SH-SY5Y (cell line): ENCODE results near the gene ST8SIA5.

ENCODE experiments used
- GATA2 ChIP-seq: IDR thresholded peaks from 2 replicates; pipeline ENCODE4 v1.6.1; 2011; ENCODE audit warnings: mild to moderate bottlenecking, low read depth, low read length
- GATA3 ChIP-seq: IDR thresholded peaks from 2 replicates; pipeline ENCODE4 v1.6.1; 2011; ENCODE audit warnings: low read depth, mild to moderate bottlenecking, low read length, moderate library complexity

The ST8SIA5 gene

GRCh38 chr18:46711444-46711863 is 45.4 kb downstream of the ST8SIA5 start:
- TF ChIP-seq GATA2 (no peak), GATA3 (no peak)

DNA sequence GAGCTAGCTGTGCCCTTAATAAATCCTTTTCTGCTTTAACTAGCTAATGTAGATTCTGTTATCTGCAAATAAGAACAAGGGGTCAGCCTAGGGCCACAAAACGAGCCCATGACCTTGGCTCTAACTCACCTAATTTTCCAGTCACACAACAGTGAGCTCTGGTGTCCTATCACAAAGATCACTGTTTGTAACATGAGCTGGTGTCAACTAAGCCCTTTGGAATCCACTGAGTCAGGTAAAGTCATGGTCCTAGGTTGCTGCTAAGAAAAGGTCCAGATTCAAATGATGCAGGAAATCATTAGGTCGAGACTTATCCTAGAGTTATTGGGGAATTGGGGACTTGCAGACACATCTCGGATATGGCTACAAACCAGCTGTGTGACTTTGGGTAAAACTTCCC is 49.9 kb downstream of the ST8SIA5 start:
- TF ChIP-seq GATA3 (no peak), GATA2 (no peak)

- TF ChIP-seq GATA2 (no peak), GATA3 (no peak)
Observed at GRCh38 chr18:46705521-46705920, 51.3 kb downstream of the ST8SIA5 start.

- no peak for TF ChIP-seq GATA2
Observed at GRCh38 chr18:46704816-46705215, 52.0 kb downstream of the ST8SIA5 start.

- TF ChIP-seq GATA3 (no peak), GATA2 (no peak)
Observed at GRCh38 chr18:46704189-46704588, 52.7 kb downstream of the ST8SIA5 start.

DNA sequence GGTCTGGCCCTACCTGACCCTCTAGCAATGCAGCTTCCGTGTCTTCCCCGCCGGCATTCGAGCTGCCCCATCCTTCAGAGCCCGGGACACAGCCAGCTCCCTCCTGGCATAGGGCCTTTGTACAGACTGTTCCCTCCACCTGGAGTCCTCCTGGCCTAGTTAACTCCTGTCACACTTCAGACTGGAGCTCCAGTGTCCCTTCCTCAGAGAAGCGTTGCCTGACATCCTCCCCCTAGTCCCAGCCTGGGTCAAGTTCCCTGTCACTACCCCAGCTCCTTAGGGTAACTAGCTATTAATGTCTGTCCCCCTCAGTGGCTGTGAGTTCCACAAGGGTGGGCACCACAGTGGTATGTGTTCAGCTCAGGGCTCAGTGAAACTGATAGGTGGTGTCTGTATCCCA is 54.4 kb downstream of the ST8SIA5 start:
- TF ChIP-seq GATA2 (no peak), GATA3 (no peak)

DNA sequence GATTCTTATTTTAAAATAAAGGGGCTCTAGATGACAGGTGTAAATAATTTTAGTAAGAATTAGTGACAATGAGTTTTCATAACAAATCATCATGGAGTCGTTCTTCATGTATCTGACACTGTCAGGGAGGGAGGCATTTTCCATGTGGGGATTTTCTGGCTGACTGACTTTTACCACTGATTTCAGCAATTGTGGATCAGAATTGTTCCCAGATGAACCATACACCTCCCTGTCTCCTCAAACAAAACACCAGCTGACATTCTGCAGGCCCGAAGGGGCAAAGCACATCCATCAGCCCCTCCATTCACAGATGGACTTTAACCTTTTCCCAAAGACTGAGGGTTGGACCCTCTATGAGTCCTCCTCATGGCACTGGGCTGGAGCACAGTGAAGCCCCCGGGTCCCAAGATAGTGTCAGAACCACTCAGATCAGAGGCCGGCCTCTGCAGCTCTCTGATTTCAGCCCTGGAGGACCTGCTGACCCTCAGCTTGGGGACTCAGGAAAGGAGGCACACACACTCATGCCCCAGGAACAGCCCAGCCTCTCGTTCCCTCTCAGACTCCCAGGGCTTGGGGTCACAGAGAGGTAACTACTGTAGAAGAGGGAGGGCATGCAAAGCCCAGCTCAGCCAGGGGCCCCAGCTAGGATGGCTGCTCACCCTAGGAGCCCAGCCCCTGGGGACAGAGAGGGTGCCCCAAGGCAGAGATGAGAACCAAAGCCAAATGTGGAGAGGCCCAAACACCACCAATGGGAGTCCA is 56.6 kb downstream of the ST8SIA5 start:
- TF ChIP-seq GATA3 (no peak), GATA2 (no peak)

DNA sequence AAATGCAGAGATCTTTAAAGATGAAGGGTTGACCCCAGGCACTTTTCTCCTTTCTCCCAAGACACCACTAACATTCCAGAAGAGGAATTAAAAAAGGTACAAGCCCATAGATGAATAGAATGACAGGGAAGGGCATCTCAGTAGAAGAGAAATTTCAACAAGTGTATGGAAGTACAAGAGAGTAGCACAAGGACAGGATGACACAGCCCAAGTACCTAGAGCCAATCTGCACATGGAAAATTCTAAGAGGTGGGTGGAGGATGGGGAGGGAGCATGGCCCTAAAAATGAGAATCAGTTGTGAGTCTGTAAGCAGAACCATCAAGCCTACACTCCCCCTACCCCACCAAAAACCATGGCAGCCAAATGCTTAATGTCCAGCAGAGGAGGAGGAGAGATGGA is 60.2 kb downstream of the ST8SIA5 start:
- TF ChIP-seq GATA2 (no peak), GATA3 (no peak)

- TF ChIP-seq GATA3 (no peak), GATA2 (no peak)
Observed at GRCh38 chr18:46696268-46696667, 60.6 kb downstream of the ST8SIA5 start.

DNA sequence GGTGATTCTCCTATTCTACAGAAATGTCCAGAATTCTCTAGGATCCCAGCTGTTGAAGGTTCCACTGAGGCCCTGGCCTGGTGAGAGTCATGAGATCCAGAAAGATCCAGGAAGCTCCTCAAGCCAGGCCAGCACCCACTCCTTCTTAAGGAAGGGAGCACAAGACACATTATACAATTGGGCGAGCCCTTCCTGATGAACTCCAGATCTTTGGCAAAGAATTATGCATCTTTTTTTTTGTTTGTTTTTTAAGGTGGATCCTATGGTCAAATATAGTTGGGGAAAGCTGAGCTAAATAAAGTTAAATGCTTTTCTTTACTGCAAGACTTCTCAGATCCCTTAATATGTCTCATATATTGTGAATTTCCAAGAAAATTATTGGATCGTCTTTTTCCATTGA is 62.9 kb downstream of the ST8SIA5 start:
- TF ChIP-seq GATA2 (no peak), GATA3 (no peak)

- TF ChIP-seq GATA3 (no peak), GATA2 (no peak)
Observed at GRCh38 chr18:46688853-46689525, 67.9 kb downstream of the ST8SIA5 start.

DNA sequence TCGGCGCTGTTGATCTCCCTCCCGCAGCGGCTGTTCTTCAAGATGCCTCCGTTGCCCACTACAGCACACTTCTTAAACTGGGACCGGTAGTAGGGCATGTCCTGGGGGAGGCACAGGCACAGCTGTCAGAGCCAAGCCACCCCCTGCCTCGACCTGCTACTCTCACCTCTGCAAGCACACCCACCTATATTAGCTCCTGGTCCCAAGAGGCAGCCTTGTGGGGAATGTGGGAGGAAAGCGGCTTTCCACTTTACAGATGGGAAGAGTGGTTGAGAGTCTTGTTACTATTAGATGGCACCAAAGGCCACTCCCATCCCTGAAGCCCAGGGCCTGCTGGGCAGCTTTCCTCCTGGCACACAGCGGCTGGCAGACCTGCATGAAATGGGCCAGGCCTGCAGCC is 70.7 kb downstream of the ST8SIA5 start:
- TF ChIP-seq GATA3 (no peak), GATA2 (no peak)

- TF ChIP-seq GATA3: no peak
- no peak for TF ChIP-seq GATA2
Observed at GRCh38 chr18:46683252-46683651, 73.6 kb downstream of the ST8SIA5 start.

DNA sequence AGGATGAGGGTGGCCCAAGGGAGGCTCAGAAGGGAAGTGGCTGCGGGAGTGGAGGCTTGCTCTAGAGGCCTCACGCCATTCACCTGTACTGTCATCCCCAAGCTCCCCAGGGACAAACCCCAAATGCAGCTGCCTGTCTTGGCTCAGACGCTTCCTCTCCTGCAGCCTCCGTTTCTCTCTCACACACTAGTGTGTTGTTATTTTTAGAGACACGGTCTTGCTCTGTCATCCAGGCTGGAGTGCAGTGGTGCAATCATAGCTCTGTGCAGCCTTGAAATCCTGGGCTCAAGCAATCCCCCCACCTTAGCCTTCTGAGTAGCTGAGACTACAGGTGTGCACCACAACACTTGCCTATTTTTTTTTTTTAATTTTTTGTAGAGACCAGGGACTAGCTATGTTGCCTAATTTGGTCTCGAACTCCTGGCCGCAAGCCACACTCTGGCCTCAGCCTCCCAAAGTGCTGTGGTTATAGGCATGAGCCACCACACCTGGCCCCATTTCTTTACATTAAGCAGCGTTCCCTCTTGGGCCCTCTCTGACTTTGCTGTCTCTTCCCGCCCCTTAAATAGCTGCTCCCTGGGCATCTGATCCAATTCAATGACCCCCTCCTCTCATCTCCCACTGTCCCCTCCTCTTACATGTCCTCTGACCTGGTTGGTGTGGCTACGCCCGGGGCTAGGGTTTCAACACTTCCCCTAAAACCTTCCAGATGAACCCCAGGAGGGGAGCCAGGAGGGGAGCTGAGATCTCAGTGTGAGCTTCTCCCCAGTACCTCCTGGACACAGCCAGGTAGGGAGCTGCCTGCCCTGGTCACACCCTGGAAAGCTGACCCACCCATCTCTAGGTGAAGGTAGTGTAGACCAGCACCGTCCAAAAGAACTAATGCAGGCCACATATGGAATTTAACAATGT is 75.8 kb downstream of the ST8SIA5 start:
- TF ChIP-seq GATA2: no peak
- no peak for TF ChIP-seq GATA3

GRCh38 chr18:46679846-46680598 is 76.8 kb downstream of the ST8SIA5 start:
- TF ChIP-seq GATA2: no peak
- TF ChIP-seq GATA3: no peak
